ENCODE measurements around the gene KLHL6. TPM values are rescaled to one million over a fixed set of nuclear protein-coding genes. Genes with fewer than 3 reads are reported as not detected.

The KLHL6 gene
- total RNA-seq, 2 experiments from 2014 or later, result 23.9 to 24.2 TPM

GRCh38 chr3:183475016-183475763 lies 80.3 kb downstream of the KLHL6 start:
- H3K27me3 Mint-ChIP-seq, result no peaks in the 10 kb centered on the region
- Histone ChIP-seq H3K4me3 (ENCODE audit: low read length) (no peak overlapping the region), H3K27ac (ENCODE audit: low read depth in 1 of 2, low read length in 2 of 2) (no peak overlapping the region), H3K36me3 (ENCODE audit: insufficient read depth, low read length) (no peaks in the 10 kb centered on the region), H3K9me3 (ENCODE audit: control insufficient read depth in 1 of 2, insufficient read depth in 1 of 2, low read length in 2 of 2) (no peaks in the 10 kb centered on the region), H3K27me3 (ENCODE audit: control insufficient read depth in 1 of 2, insufficient read depth in 2 of 2, low read length in 2 of 2) (no peaks in the 10 kb centered on the region), H3K4me1 (ENCODE audit: insufficient read depth, low read length) (no peaks in the 10 kb centered on the region)
- POLR2A ChIA-PET, result interaction anchor here (0.6 kb wide), 1 partner anchor 43 kb away, joined by 5 read pairs; no protein-coding TSS in a partner anchor
- no peak for TF ChIP-seq CTCF (IDR thresholded peaks at IDR 0.05)
- no peaks in the 10 kb centered on the region for H3K9me3 Mint-ChIP-seq
- no peak overlapping the region for H3K4me3 Mint-ChIP-seq
- no peak for DNase-seq
- no peaks in the 10 kb centered on the region for H3K36me3 Mint-ChIP-seq (ENCODE audit: low read depth)
- CTCF ChIA-PET, result interaction anchor here (0.5 to 1.3 kb wide), 3 partner anchors 12 to 292 kb away, joined by 3 read pairs; no protein-coding TSS in a partner anchor
- no peak for ATAC-seq (ENCODE audit: poor library complexity)
- H3K4me1 Mint-ChIP-seq (ENCODE audit: low read depth), result peaks cover 2% of the 10 kb centered on the region
- intact Hi-C loops (cut with DNase I, micrococcal nuclease), result loop anchor here in 1 of 2 experiments (5.0 kb wide), 1 partner anchor 162 kb away; the partner anchor contains the start of gene KLHL24
- no peak overlapping the region for H3K27ac Mint-ChIP-seq

DNA sequence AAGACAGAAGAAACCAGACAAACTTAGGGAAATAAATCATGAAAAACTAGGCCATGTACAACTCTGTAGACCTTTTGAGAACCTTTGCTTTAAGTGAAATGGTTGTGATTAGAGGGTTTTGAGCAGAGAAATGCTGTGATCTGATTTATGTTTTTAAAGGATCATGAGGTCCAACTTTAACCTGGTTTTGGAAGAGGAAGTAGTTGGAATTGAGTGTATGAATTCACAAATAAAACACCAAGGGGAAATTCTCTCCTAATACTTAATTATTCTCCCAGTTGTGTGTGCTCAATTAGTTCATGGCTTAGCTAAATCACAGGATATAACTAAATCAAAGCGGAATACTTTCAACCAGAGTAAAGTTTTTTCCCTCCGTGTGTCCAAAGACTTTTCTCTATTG lies 81.5 kb downstream of the KLHL6 start:
- intact Hi-C loops (cut with DNase I, micrococcal nuclease), result no loop called here
- no peaks in the 10 kb centered on the region for H3K9me3 ChIP-seq (ENCODE audit: control insufficient read depth in 1 of 2, insufficient read depth in 1 of 2, low read length in 2 of 2)
- Mint-ChIP-seq H3K9me3 (no peaks in the 10 kb centered on the region), H3K27ac (no peak overlapping the region), H3K4me3 (no peak overlapping the region), H3K36me3 (ENCODE audit: low read depth) (no peaks in the 10 kb centered on the region), H3K27me3 (no peaks in the 10 kb centered on the region), H3K4me1 (ENCODE audit: low read depth) (peaks cover 5% of the 10 kb centered on the region)
- H3K27ac ChIP-seq (ENCODE audit: low read depth in 1 of 2, low read length in 2 of 2), result no peak overlapping the region
- TF ChIP-seq CTCF (IDR thresholded peaks at IDR 0.05), result no peak
- H3K4me1 ChIP-seq (ENCODE audit: insufficient read depth, low read length), result peaks cover 7% of the 10 kb centered on the region
- no peaks in the 10 kb centered on the region for H3K27me3 ChIP-seq (ENCODE audit: control insufficient read depth in 1 of 2, insufficient read depth in 2 of 2, low read length in 2 of 2)
- no peak overlapping the region for H3K4me3 ChIP-seq (ENCODE audit: low read length)
- ATAC-seq (ENCODE audit: poor library complexity) (no peak), DNase-seq (no peak)
- CTCF ChIA-PET, result interaction anchor here (0.6 kb wide), 1 partner anchor 344 kb away, joined by 3 read pairs; no protein-coding TSS in a partner anchor
- POLR2A ChIA-PET, result no interaction called here
- no peaks in the 10 kb centered on the region for H3K36me3 ChIP-seq (ENCODE audit: insufficient read depth, low read length)

- no peak for DNase-seq
- Histone ChIP-seq H3K27ac (ENCODE audit: low read depth in 1 of 2, low read length in 2 of 2) (no peak overlapping the region), H3K36me3 (ENCODE audit: insufficient read depth, low read length) (no peaks in the 10 kb centered on the region), H3K4me1 (ENCODE audit: insufficient read depth, low read length) (peaks cover 7% of the 10 kb centered on the region), H3K4me3 (ENCODE audit: low read length) (no peak overlapping the region), H3K9me3 (ENCODE audit: control insufficient read depth in 1 of 2, insufficient read depth in 1 of 2, low read length in 2 of 2) (no peaks in the 10 kb centered on the region), H3K27me3 (ENCODE audit: control insufficient read depth in 1 of 2, insufficient read depth in 2 of 2, low read length in 2 of 2) (no peaks in the 10 kb centered on the region)
- CTCF ChIA-PET, result no interaction called here
- Mint-ChIP-seq H3K4me3 (no peak overlapping the region), H3K4me1 (ENCODE audit: low read depth) (peaks cover 5% of the 10 kb centered on the region), H3K27ac (no peak overlapping the region), H3K9me3 (no peaks in the 10 kb centered on the region), H3K27me3 (no peaks in the 10 kb centered on the region), H3K36me3 (ENCODE audit: low read depth) (no peaks in the 10 kb centered on the region)
- no peak for ATAC-seq (ENCODE audit: poor library complexity)
- intact Hi-C loops (cut with DNase I, micrococcal nuclease), result no loop called here
- no peak for TF ChIP-seq CTCF (IDR thresholded peaks at IDR 0.05)
- POLR2A ChIA-PET, result no interaction called here
Measured at GRCh38 chr3:183472155-183472554, 83.4 kb downstream of the KLHL6 start.

Measured in CD4-positive, alpha-beta T cell (primary cell).